ENCODE results near the gene CDK16.

Gene CDK16

GRCh38 chrX:47218280-47218919, at the start of gene CDK16:
Gene CDK16, plus strand, starts transcription at chrX:47218681. Its CDS starts 4,877 bp downstream, at chrX:47223558.
- peak; percentile 83 to 87 for DNase-seq

- no peak for DNase-seq
These were observed 49.2 kb upstream of the CDK16 start for GRCh38 chrX:47169273-47169672.

- DNase-seq, result no peak
These were observed 48.6 kb upstream of the CDK16 start for GRCh38 chrX:47169726-47170515.

- DNase-seq, result no peak
These were observed 47.4 kb upstream of the CDK16 start for GRCh38 chrX:47170861-47171692.

- no peak for DNase-seq
These were observed 46.5 kb upstream of the CDK16 start for GRCh38 chrX:47171996-47172395.

- DNase-seq, result no peak
These were observed 45.9 kb upstream of the CDK16 start for GRCh38 chrX:47172549-47172948.

- no peak for DNase-seq
These were observed 45.3 kb upstream of the CDK16 start for GRCh38 chrX:47172971-47173792.

GRCh38 chrX:47174376-47174775, 44.1 kb upstream of the CDK16 start:
- no peak for DNase-seq

- DNase-seq, result no peak
These were observed 43.5 kb upstream of the CDK16 start for GRCh38 chrX:47174846-47175587.

GRCh38 chrX:47175588-47175980, 42.9 kb upstream of the CDK16 start:
- DNase-seq, result no peak

GRCh38 chrX:47176101-47176740, 42.3 kb upstream of the CDK16 start:
- DNase-seq, result no peak

GRCh38 chrX:47177079-47177478, 41.4 kb upstream of the CDK16 start:
- no peak for DNase-seq

GRCh38 chrX:47178337-47178736, 40.1 kb upstream of the CDK16 start:
- no peak for DNase-seq

- peak in 1 of 2 donors; percentile 25 for DNase-seq
These were observed 39.1 kb upstream of the CDK16 start for GRCh38 chrX:47179221-47179927.

GRCh38 chrX:47179928-47180255, 38.6 kb upstream of the CDK16 start:
- no peak for DNase-seq

- no peak for DNase-seq
These were observed 38.1 kb upstream of the CDK16 start for GRCh38 chrX:47180346-47180745.

- no peak for DNase-seq
These were observed 37.2 kb upstream of the CDK16 start for GRCh38 chrX:47181301-47181700.

- DNase-seq, result no peak
These were observed 36.3 kb upstream of the CDK16 start for GRCh38 chrX:47182106-47182700.

GRCh38 chrX:47184486-47184885, 34.0 kb upstream of the CDK16 start:
- DNase-seq, result no peak

- DNase-seq, result no peak
These were observed 33.2 kb upstream of the CDK16 start for GRCh38 chrX:47185241-47185640.

Measured in hippocampal formation (tissue), 2 donors.